ENCODE data around the gene COPG2. TPM values are rescaled to one million over a fixed set of nuclear protein-coding genes. Genes with fewer than 3 reads are reported as not detected.

Gene COPG2
- total RNA-seq, 4 donors from 2014 or later: 8.3 to 23.8 (median 17.3) TPM

GRCh38 chr7:130488392-130489139 is 180.0 kb downstream of the COPG2 start:
- TF ChIP-seq CTCF (IDR thresholded peaks at IDR 0.05; ENCODE audit: low read depth): no peak

- TF ChIP-seq CTCF (IDR thresholded peaks at IDR 0.05; ENCODE audit: low read depth): no peak
These were observed 181.6 kb downstream of the COPG2 start for GRCh38 chr7:130486954-130487436.

GRCh38 chr7:130486114-130486953 is 182.2 kb downstream of the COPG2 start:
- no peak for TF ChIP-seq CTCF (IDR thresholded peaks at IDR 0.05; ENCODE audit: low read depth)

- no peak for TF ChIP-seq CTCF (IDR thresholded peaks at IDR 0.05; ENCODE audit: low read depth)
These were observed 182.8 kb downstream of the COPG2 start for GRCh38 chr7:130485734-130486113.

DNA sequence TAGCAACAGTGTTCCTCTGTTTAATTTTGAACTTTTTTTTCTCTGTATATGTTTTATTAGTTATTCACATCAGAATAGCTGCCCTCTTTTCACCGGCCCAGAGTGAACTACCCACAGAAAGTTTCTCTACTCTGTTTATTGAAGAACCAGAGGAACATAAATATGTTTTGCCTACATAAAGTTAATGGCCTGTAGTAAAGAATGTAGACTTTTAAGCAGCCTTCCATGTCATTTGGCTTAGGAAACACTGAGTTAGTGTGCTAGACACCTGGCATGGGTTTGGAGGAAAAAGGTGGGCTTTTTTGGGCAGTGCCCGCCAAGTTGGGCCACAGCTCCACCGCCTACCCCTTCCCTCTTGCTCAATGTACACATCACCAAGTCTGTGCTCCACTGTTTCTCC is 185.5 kb downstream of the COPG2 start:
- no peak for TF ChIP-seq CTCF (IDR thresholded peaks at IDR 0.05; ENCODE audit: low read depth)

DNA sequence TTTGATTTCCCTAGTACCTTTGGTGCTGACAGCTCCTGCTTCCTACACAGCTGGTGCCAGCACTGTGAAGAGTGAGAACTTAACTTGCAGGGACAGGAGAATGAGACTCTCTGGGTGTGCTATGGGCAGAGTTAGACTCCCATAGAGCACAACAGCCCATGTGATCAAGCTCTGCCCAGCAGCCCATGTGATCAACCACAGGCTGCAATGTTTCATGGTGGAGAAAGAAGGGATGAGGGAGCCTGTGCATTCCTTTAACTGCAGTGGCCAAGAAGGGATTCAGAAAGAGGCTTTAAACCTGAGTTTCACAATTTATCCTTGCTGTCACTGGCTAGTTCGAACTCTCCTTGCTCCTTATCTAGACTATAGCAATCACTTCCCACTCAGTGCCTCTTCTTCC is 186.7 kb downstream of the COPG2 start:
- no peak for TF ChIP-seq CTCF (IDR thresholded peaks at IDR 0.05; ENCODE audit: low read depth)

GRCh38 chr7:130479716-130480400 is 188.7 kb downstream of the COPG2 start:
- no peak for TF ChIP-seq CTCF (IDR thresholded peaks at IDR 0.05; ENCODE audit: low read depth)
